Measurements from ENCODE around the gene FHAD1. TPM values are rescaled to one million over a fixed set of nuclear protein-coding genes. Genes with fewer than 3 reads are reported as not detected.

The FHAD1 gene
- polyA plus RNA-seq, 4 donors = 0.22 to 0.58 (median 0.36) TPM

DNA sequence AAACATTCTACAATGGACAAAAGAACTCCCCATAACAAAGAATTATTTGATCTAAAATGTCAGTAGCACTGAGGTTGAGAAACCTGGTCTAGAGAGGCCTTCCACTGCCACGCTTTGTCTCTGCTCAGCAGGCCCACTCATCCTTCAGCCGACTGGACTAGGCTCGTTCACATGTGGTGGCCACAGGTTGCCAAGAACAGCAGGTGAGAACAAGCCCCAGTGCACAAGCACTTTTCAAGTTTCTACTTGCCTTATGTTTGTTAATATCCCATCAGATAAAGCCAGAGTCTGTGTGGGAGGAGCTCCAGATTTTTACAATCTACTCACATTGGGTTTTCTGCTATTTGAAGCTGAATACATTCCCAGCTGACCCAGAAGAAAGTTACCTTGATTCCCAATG is 153.6 kb downstream of the FHAD1 start:
- no peak for DNase-seq
- Histone ChIP-seq H3K27me3 (ENCODE audit: control insufficient read depth in 3 of 3, insufficient read depth in 3 of 3, low read length in 3 of 3) (no peaks in the 10 kb centered on the region), H3K9me3 (ENCODE audit: control insufficient read depth in 2 of 2, insufficient read depth in 1 of 2, low read depth in 1 of 2, low read length in 1 of 2) (peaks cover 0 to 14% of the 10 kb centered on the region in 2 donors), H3K4me3 (ENCODE audit: low read depth in 1 of 3, low read length in 3 of 3) (no peak overlapping the region), H3K36me3 (ENCODE audit: control insufficient read depth in 3 of 3, insufficient read depth in 2 of 3, low read depth in 1 of 3, low read length in 3 of 3) (no peaks in the 10 kb centered on the region), H3K27ac (ENCODE audit: low read depth in 1 of 3, low read length in 2 of 3) (no peak overlapping the region), H3K4me1 (ENCODE audit: control insufficient read depth in 3 of 3, insufficient read depth in 2 of 3, low read depth in 1 of 3, low read length in 2 of 3) (no peaks in the 10 kb centered on the region)
- 43 to 81% (median 65%) methylated on average over 3 of the region's 3 CpGs for WGBS, 3 donors
- no peak for FAIRE-seq

DNA sequence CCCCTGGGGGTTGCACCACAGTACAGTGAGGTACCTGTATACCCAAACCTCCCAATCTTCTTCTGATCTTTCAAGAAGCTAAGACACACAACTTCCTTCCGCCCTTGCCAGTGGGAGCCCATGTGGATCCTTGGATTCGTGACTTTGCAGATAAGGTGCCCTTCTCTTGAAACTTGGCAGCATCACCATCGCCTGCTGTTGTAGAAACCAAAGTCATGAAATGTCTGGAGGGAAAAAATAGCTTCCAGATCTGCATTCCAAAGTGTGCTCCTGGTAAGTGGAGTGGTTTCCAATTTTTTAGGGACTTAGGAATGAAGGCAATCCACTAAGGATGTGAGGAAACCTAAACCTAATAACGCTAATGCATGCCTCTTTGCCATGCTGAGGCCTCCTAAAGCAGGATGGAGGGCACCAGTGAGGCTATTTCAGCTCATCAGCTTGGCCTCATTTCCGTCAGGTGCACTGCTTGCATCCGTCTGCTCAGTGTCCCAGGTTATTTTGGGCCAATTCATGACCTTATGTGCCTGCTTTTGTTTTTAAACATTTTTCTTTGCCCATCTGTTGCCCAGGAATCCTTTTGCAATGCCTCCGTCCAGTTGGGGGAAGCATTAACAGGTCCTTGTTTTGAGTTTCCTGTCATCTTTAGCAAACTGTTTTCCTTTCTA is 154.5 kb downstream of the FHAD1 start:
- Histone ChIP-seq H3K36me3 (ENCODE audit: control insufficient read depth in 3 of 3, insufficient read depth in 2 of 3, low read depth in 1 of 3, low read length in 3 of 3) (no peaks in the 10 kb centered on the region), H3K27ac (ENCODE audit: low read depth in 1 of 3, low read length in 2 of 3) (no peak overlapping the region), H3K4me1 (ENCODE audit: control insufficient read depth in 3 of 3, insufficient read depth in 2 of 3, low read depth in 1 of 3, low read length in 2 of 3) (no peaks in the 10 kb centered on the region), H3K4me3 (ENCODE audit: low read depth in 1 of 3, low read length in 3 of 3) (no peak overlapping the region), H3K27me3 (ENCODE audit: control insufficient read depth in 3 of 3, insufficient read depth in 3 of 3, low read length in 3 of 3) (no peaks in the 10 kb centered on the region), H3K9me3 (ENCODE audit: control insufficient read depth in 2 of 2, insufficient read depth in 1 of 2, low read depth in 1 of 2, low read length in 1 of 2) (peaks cover 0 to 14% of the 10 kb centered on the region in 2 donors)
- WGBS, 3 donors = 88 to 90% (median 89%) methylated on average over 7 of the region's 7 CpGs
- FAIRE-seq (no peak), DNase-seq (no peak)

DNA sequence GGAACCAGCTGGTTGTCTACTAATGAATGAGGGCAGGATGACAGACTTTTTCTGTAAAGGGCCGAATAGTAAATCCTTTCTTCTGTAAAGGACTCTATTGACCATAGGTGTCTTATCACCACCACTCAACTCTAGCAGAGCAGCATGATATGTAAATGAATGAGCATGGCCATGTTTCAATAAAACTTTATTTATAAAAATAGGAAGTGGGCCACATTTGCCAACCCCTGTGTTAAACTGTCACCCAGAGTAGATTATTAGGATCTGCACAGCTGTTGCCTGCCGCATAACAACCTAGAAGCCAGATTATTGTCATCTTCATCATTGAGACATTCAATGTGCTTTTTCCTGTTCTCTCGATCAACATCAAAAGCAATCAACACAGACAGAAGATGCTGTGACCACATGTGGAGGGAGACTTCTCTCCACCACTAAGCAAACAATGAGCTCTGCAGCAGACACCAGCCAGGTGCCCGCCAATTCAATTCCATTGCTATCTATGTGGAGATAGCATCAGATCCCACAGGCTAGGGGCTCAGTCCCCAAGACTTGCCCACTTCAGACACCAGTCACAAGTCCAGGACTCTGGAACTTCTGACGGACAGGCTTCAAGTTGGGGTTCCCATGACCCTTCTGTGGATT is 155.9 kb downstream of the FHAD1 start:
- Histone ChIP-seq H3K4me1 (ENCODE audit: control insufficient read depth in 3 of 3, insufficient read depth in 2 of 3, low read depth in 1 of 3, low read length in 2 of 3) (no peaks in the 10 kb centered on the region), H3K36me3 (ENCODE audit: control insufficient read depth in 3 of 3, insufficient read depth in 2 of 3, low read depth in 1 of 3, low read length in 3 of 3) (no peaks in the 10 kb centered on the region), H3K27ac (ENCODE audit: low read depth in 1 of 3, low read length in 2 of 3) (no peak overlapping the region), H3K9me3 (ENCODE audit: control insufficient read depth in 2 of 2, insufficient read depth in 1 of 2, low read depth in 1 of 2, low read length in 1 of 2) (peaks cover 0 to 14% of the 10 kb centered on the region in 2 donors), H3K4me3 (ENCODE audit: low read depth in 1 of 3, low read length in 3 of 3) (no peak overlapping the region), H3K27me3 (ENCODE audit: control insufficient read depth in 3 of 3, insufficient read depth in 3 of 3, low read length in 3 of 3) (no peaks in the 10 kb centered on the region)
- no peak for FAIRE-seq
- DNase-seq = no peak
- 89 to 95% (median 93%) methylated on average over 5 of the region's 5 CpGs for WGBS, 3 donors

DNA sequence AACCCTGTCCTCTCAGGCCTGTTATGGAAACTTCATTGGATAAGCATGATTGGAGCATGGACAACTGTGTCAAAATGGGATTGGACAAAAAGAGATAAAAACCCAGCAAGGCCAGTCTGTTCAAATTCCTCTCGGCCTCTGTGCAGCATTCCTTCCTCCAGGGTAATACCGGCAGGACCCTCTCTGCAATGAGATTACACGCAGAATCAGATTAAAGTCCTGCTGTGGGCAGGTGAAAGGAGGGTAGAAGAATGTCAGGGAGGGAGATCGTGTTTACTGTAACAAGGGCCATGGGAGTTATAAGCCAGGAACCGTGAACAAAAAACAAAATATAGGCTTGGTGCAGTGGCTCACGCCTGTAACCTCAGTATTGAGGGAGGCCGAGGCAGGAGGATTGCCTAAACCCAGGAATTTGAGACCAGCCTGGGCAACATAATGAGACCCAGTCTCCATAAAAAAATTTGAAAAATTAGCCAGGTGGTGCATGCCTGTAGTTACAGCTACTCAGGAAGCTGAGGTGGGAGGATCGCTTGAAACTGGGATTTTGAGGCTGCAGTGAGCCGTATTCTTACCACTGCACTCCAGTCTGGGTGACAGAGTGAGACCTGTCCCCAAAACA is 157.0 kb downstream of the FHAD1 start:
- Histone ChIP-seq H3K36me3 (ENCODE audit: control insufficient read depth in 3 of 3, insufficient read depth in 2 of 3, low read depth in 1 of 3, low read length in 3 of 3) (no peaks in the 10 kb centered on the region), H3K27ac (ENCODE audit: low read depth in 1 of 3, low read length in 2 of 3) (no peak overlapping the region), H3K27me3 (ENCODE audit: control insufficient read depth in 3 of 3, insufficient read depth in 3 of 3, low read length in 3 of 3) (peaks cover 0 to 4% (median 0%) of the 10 kb centered on the region in 3 donors), H3K4me3 (ENCODE audit: low read depth in 1 of 3, low read length in 3 of 3) (no peak overlapping the region), H3K4me1 (ENCODE audit: control insufficient read depth in 3 of 3, insufficient read depth in 2 of 3, low read depth in 1 of 3, low read length in 2 of 3) (peaks cover 0 to 3% (median 0%) of the 10 kb centered on the region in 3 donors), H3K9me3 (ENCODE audit: control insufficient read depth in 2 of 2, insufficient read depth in 1 of 2, low read depth in 1 of 2, low read length in 1 of 2) (peaks cover 0 to 14% of the 10 kb centered on the region in 2 donors)
- no peak for DNase-seq
- WGBS, 3 donors = 93 to 95% (median 93%) methylated on average over 9 of the region's 9 CpGs
- FAIRE-seq = no peak

DNA sequence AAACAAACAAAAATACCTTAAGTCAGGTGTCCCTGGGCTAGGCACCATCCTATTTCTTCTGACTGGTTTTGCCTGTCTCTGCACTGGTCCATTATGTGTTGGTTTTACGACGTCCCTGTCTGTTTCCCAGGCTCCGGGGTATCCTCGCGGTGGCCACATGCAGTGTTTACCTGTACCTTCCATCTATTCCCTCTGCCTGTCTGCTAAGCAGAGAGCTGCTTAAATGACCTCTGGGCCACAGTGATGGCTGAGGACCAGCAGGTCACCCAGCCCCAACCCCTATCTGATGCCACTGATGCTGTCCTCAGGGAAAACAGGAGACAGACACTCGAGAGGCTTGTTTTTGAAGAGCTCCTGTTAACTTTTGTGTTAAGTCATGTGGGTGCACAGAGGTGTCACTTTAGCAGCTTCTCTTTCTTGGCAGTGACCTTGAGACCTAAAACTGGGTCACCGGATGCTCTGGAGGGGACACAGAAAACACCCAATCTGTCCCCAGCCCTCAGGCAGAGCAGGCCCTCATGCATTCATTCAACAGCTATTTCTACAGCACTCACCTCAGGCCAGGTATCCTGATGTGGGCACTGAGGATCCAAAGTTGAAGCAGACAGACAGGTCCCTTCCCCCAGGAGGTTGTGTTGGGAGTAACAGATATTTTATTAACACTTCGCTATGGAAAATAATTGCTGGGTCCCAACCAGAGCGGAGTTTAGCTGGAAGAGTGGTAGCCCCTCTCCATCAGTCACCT is 158.3 kb downstream of the FHAD1 start:
- Histone ChIP-seq H3K27me3 (ENCODE audit: control insufficient read depth in 3 of 3, insufficient read depth in 3 of 3, low read length in 3 of 3) (peaks cover 0 to 6% (median 0%) of the 10 kb centered on the region in 3 donors), H3K9me3 (ENCODE audit: control insufficient read depth in 2 of 2, insufficient read depth in 1 of 2, low read depth in 1 of 2, low read length in 1 of 2) (peaks cover 0 to 3% of the 10 kb centered on the region in 2 donors), H3K27ac (ENCODE audit: low read depth in 1 of 3, low read length in 2 of 3) (no peak overlapping the region), H3K36me3 (ENCODE audit: control insufficient read depth in 3 of 3, insufficient read depth in 2 of 3, low read depth in 1 of 3, low read length in 3 of 3) (no peaks in the 10 kb centered on the region), H3K4me1 (ENCODE audit: control insufficient read depth in 3 of 3, insufficient read depth in 2 of 3, low read depth in 1 of 3, low read length in 2 of 3) (peaks cover 0 to 5% (median 0%) of the 10 kb centered on the region in 3 donors), H3K4me3 (ENCODE audit: low read depth in 1 of 3, low read length in 3 of 3) (no peak overlapping the region)
- no peak for FAIRE-seq
- 88 to 91% (median 90%) methylated on average over 9 of the region's 9 CpGs for WGBS, 3 donors
- DNase-seq = no peak

DNA sequence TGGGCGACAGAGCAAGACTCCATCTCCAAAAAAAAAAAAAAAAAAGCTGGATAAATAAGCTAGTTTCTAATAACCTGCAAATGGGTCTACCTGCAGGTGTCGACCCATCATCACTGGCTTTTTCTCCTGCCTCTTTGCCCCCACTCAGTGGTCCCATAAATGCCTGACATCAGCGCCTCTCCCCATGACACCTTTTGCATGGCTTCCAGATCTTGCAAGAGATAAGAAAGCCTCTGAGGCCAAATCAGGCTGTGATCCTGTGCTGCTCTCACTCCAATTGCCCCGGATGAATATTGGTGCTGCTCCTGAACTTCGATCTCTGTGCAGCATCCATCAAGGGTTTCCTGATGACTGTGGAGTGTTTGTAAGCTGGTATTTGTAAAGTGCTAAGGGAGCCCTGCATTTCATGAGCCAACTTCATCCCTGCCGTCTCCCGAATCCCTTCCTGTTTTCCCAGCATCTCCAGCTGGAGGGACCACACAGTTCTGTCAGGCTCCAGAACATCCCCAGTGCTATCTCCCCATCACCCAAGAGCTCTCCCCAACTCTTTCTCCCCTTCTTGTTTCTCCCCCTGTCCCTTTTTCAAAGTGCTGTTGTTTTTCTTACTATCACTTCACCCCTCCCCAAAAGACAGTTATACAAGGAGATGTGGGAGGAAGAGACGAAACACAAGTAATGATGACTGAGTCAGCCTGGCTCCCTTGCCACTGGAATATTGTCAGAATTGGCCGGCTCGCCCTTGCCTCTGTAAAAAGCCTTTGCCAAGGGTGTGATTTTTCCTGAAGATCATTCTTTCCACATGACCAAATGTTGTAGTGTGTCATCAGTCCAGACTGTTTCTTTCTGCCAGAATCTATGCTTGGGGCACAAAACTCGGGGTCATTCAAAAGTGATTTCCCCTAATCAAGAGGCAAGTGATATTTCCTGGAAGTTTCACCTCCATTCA is 159.9 kb downstream of the FHAD1 start:
- Histone ChIP-seq H3K4me1 (ENCODE audit: control insufficient read depth in 3 of 3, insufficient read depth in 2 of 3, low read depth in 1 of 3, low read length in 2 of 3) (peaks cover 0 to 6% (median 0%) of the 10 kb centered on the region in 3 donors), H3K27ac (ENCODE audit: low read depth in 1 of 3, low read length in 2 of 3) (peak overlapping the region in 1 of 3 donors; percentile 6), H3K9me3 (ENCODE audit: control insufficient read depth in 2 of 2, insufficient read depth in 1 of 2, low read depth in 1 of 2, low read length in 1 of 2) (no peaks in the 10 kb centered on the region), H3K4me3 (ENCODE audit: low read depth in 1 of 3, low read length in 3 of 3) (no peak overlapping the region), H3K27me3 (ENCODE audit: control insufficient read depth in 3 of 3, insufficient read depth in 3 of 3, low read length in 3 of 3) (peaks cover 0 to 6% (median 0%) of the 10 kb centered on the region in 3 donors), H3K36me3 (ENCODE audit: control insufficient read depth in 3 of 3, insufficient read depth in 2 of 3, low read depth in 1 of 3, low read length in 3 of 3) (peaks cover 0 to 3% (median 0%) of the 10 kb centered on the region in 3 donors)
- no peak for DNase-seq
- WGBS, 3 donors = 58 to 67% (median 62%) methylated on average over 10 of the region's 11 CpGs
- FAIRE-seq = no peak

DNA sequence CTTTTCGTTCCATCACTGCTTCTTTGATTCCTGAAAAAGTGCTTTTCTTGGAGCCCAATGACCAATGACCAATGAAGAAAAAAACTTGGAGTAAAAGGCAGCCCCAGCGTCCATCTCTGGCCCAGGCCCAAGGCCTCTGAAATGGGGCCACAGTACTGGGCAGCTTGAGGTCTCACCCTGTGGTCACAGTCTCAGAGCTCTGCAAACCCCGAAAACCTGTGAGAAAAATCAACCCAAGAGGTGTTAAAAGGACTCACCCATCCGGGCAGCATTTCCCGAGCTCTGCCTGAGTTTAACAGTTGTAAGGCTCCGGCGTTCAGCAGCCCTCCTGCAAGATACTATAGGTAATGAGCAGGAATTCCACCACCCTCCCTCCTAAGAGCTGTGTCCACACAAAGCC is 160.6 kb downstream of the FHAD1 start:
- Histone ChIP-seq H3K4me1 (ENCODE audit: control insufficient read depth in 3 of 3, insufficient read depth in 2 of 3, low read depth in 1 of 3, low read length in 2 of 3) (peaks cover 0 to 13% (median 0%) of the 10 kb centered on the region in 3 donors), H3K27me3 (ENCODE audit: control insufficient read depth in 3 of 3, insufficient read depth in 3 of 3, low read length in 3 of 3) (peaks cover 0 to 6% (median 0%) of the 10 kb centered on the region in 3 donors), H3K27ac (ENCODE audit: low read depth in 1 of 3, low read length in 2 of 3) (peak overlapping the region in 1 of 3 donors; percentile 6), H3K36me3 (ENCODE audit: control insufficient read depth in 3 of 3, insufficient read depth in 2 of 3, low read depth in 1 of 3, low read length in 3 of 3) (peaks cover 0 to 9% (median 0%) of the 10 kb centered on the region in 3 donors), H3K4me3 (ENCODE audit: low read depth in 1 of 3, low read length in 3 of 3) (no peak overlapping the region), H3K9me3 (ENCODE audit: control insufficient read depth in 2 of 2, insufficient read depth in 1 of 2, low read depth in 1 of 2, low read length in 1 of 2) (no peaks in the 10 kb centered on the region)
- FAIRE-seq = no peak
- WGBS, 3 donors = 79 to 86% (median 81%) methylated on average over 7 of the region's 7 CpGs
- DNase-seq = no peak

Data from small intestine (tissue), 7 donors.